Suprapubic skin (tissue), 4 donors: ENCODE results near the gene RNF223.

Experiments
- CTCF ChIP-seq, 2 donors: fragments of 200-600 bp in 1 of 2; fragments of 450-650 bp in 1 of 2; sonication (generic) in 1 of 2; IDR thresholded peaks; one replicate each; pipeline ENCODE4 v1.5.1; 2016 to 2019; ENCODE audit warnings: antibody characterized with exemption in 2 of 2, mild to moderate bottlenecking in 1 of 2, moderate library complexity in 1 of 2
- POLR2A ChIP-seq, 2 donors: fragments of 450-650 bp; IDR thresholded peaks; one replicate each; pipeline ENCODE4 v1.6.1; 2017; ENCODE audit warnings: antibody characterized with exemption in 2 of 2, mild to moderate bottlenecking in 2 of 2, moderate library complexity in 2 of 2
- POLR2AphosphoS5 ChIP-seq, 3 donors: sonication (generic); formaldehyde crosslinking; IDR thresholded peaks; one replicate each; pipeline ENCODE4 v1.6.1; 2017; ENCODE audit warnings: antibody characterized with exemption in 3 of 3

- TF ChIP-seq POLR2AphosphoS5 (IDR thresholded peaks at IDR 0.05) = no peak
- TF ChIP-seq POLR2A (IDR thresholded peaks at IDR 0.05) = no peak
- TF ChIP-seq CTCF (IDR thresholded peaks at IDR 0.05) = no peak
These were observed 26.1 kb downstream of the RNF223 start for GRCh38 chr1:1047963-1048362.
